Measurements from ENCODE around the gene MYOT.

DNA sequence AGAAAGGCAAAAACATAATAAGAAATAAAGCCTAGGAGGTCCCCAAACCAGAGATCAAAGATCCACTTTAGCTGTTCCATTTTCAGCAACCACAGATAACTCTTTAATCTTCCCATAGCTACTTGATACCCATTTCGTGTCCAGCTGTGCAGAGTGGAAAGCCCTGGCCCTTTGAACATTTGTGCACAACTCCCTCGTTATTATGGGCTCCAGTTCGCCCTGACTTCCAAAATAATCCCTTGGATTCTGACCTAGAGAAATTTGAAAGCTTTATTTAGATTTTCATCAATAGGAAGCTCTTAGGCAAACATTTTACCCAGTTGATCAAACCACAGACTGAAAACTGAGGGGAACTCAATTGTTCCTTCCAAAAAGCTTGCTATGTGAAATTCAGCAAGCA lies 4.8 kb downstream of the MYOT start:
- TF ChIP-seq ZNF384 (IDR thresholded peaks at IDR 0.05): no peak
- TF ChIP-seq, protein P1, sequence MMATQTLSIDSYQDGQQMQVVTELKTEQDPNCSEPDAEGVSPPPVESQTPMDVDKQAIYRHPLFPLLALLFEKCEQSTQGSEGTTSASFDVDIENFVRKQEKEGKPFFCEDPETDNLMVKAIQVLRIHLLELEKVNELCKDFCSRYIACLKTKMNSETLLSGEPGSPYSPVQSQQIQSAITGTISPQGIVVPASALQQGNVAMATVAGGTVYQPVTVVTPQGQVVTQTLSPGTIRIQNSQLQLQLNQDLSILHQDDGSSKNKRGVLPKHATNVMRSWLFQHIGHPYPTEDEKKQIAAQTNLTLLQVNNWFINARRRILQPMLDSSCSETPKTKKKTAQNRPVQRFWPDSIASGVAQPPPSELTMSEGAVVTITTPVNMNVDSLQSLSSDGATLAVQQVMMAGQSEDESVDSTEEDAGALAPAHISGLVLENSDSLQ (IDR thresholded peaks at IDR 0.05): no peak
- no peak for TF ChIP-seq FOXK2 (IDR thresholded peaks at IDR 0.05)
- no peak for TF ChIP-seq CTBP1 (IDR thresholded peaks at IDR 0.05; ENCODE audit: borderline replicate concordance)
- no peak for TF ChIP-seq BHLHE40 (IDR thresholded peaks at IDR 0.05; ENCODE audit: borderline replicate concordance)
- TF ChIP-seq TARDBP (IDR thresholded peaks at IDR 0.05): no peak

Measured in HEK293T (cell line).